Ramos (cell line): Measurements from ENCODE around the gene CNTN4.

ENCODE experiments used
- in situ Hi-C: fragments of 300-500 bp; cut with MboI; formaldehyde crosslinking; loops from one replicate; pipeline ENCODE4 v1.14.3; 2022; ENCODE audit warnings: low sequenced_read_pairs; ENCODE audit not compliant: unreplicated experiment

CNTN4 gene

GRCh38 chr3:2375376-2375775, 276.7 kb downstream of the CNTN4 start:
- in situ Hi-C loops: no loop called here

GRCh38 chr3:2377281-2377680, 278.6 kb downstream of the CNTN4 start:
- in situ Hi-C loops: no loop called here

GRCh38 chr3:2390926-2391532, 292.4 kb downstream of the CNTN4 start:
- in situ Hi-C loops: no loop called here

GRCh38 chr3:2391896-2392295, 293.2 kb downstream of the CNTN4 start:
- in situ Hi-C loops: no loop called here

GRCh38 chr3:2392981-2393380, 294.3 kb downstream of the CNTN4 start:
- in situ Hi-C loops: no loop called here

- in situ Hi-C loops: no loop called here
Observed at GRCh38 chr3:2415083-2415482, 316.4 kb downstream of the CNTN4 start.

GRCh38 chr3:2420919-2421318, 322.3 kb downstream of the CNTN4 start:
- in situ Hi-C loops: no loop called here

GRCh38 chr3:2423143-2423542, 324.5 kb downstream of the CNTN4 start:
- in situ Hi-C loops: no loop called here

GRCh38 chr3:2441558-2441957, 342.9 kb downstream of the CNTN4 start:
- in situ Hi-C loops: no loop called here

GRCh38 chr3:2446146-2446545, 347.5 kb downstream of the CNTN4 start:
- in situ Hi-C loops: no loop called here

GRCh38 chr3:2452249-2452648, 353.6 kb downstream of the CNTN4 start:
- in situ Hi-C loops: no loop called here

GRCh38 chr3:2454865-2455264, 356.2 kb downstream of the CNTN4 start:
- in situ Hi-C loops: no loop called here

GRCh38 chr3:2456788-2457187, 358.1 kb downstream of the CNTN4 start:
- in situ Hi-C loops: no loop called here

GRCh38 chr3:2458816-2459215, 360.1 kb downstream of the CNTN4 start:
- in situ Hi-C loops: no loop called here

GRCh38 chr3:2465842-2466241, 367.2 kb downstream of the CNTN4 start:
- in situ Hi-C loops: no loop called here

GRCh38 chr3:2468816-2469215, 370.1 kb downstream of the CNTN4 start:
- in situ Hi-C loops: no loop called here

GRCh38 chr3:2476996-2477395, 378.3 kb downstream of the CNTN4 start:
- in situ Hi-C loops: no loop called here

GRCh38 chr3:2477620-2478019, 379.0 kb downstream of the CNTN4 start:
- in situ Hi-C loops: no loop called here

- in situ Hi-C loops: no loop called here
Observed at GRCh38 chr3:2484162-2485026, 385.7 kb downstream of the CNTN4 start.

GRCh38 chr3:2485027-2485375, 386.3 kb downstream of the CNTN4 start:
- in situ Hi-C loops: no loop called here

GRCh38 chr3:2495746-2496145, 397.1 kb downstream of the CNTN4 start:
- in situ Hi-C loops: no loop called here

- in situ Hi-C loops: no loop called here
Observed at GRCh38 chr3:2504912-2505311, 406.2 kb downstream of the CNTN4 start.
